AG09319 (cell line): ENCODE measurements around the gene HTR3A.

Experiments used
- DNase-seq: peaks from one replicate; pipeline ENCODE4 v3.0.0-alpha.2; 2010; ENCODE audit warnings: low read depth; ENCODE audit errors: extremely low read depth
- CTCF ChIP-seq: IDR thresholded peaks from 2 replicates; pipeline ENCODE4 v1.5.1; 2011; ENCODE audit warnings: low read depth, mild to moderate bottlenecking, inconsistent platforms, low read length, moderate library complexity

HTR3A gene

DNA sequence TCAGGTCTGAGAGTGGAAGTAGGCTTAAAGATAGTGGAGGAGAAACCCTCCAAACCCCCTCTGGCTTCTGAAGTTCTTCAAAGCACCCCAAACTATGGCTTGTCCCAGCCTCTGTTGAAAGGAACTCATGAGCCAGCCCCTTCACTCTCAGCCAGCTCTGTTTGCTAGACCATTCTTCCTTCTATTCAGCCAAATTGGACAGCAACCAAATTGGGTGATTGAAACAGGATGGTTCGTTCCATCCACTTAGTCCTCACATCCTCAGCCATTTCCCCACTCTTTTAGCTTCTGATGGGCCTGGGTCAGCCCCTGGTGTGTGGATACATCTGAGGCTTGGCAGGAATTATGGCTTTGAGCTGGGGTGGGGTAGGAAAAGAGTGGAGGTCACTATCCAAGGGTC is 4.5 kb downstream of the HTR3A start:
- TF ChIP-seq CTCF = no peak
- DNase-seq = no peak

DNA sequence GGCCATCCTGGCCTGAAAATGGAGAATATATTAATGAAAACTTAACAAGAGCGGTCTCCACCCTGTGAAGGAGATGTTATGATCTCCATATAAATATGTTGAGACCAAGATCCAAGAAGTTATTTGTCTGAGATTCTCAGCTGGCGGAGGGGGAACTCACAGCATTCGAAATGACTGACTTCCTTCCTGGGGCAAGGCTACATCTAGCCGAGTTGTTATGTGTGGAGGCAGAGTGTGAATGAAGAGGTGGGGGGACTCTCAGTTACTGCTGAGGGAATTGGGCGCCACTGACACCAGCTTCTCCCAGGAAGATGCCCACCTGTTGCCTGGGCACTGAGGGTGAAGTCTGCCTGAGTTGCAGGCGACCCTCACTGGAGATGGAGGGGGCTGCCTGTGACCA is 5.9 kb downstream of the HTR3A start:
- no peak for DNase-seq
- TF ChIP-seq CTCF = no peak

DNA sequence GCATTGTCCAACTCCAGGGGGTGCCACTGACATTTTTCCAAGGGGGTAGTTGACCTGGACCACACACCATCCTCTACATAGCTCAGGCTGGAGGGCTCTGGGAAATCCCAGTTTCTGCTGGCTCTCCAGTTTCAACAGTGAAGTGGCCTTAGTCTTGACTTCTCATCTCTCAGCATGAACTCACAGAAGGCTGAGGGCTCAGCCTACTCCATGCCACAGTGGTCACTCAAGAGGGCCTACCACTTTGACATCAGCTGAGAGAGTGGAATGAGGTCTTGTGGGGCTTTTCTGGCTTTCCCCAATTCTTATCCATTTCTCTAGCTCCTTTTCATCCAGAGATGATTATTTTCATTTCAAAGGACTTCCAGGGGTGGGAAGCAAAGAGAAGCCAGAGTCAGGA is 7.4 kb downstream of the HTR3A start:
- no peak for DNase-seq

GRCh38 chr11:113984781-113985180 is 9.9 kb downstream of the HTR3A start:
- TF ChIP-seq CTCF = no peak

More for the DNA sequence above, 7.4 kb downstream of the HTR3A start:
- no peak for TF ChIP-seq CTCF

GRCh38 chr11:113985906-113986305 is 11.0 kb downstream of the HTR3A start:
- no peak for DNase-seq
- TF ChIP-seq CTCF = no peak

More at GRCh38 chr11:113984781-113985180, 9.9 kb downstream of the HTR3A start:
- DNase-seq = no peak

DNA sequence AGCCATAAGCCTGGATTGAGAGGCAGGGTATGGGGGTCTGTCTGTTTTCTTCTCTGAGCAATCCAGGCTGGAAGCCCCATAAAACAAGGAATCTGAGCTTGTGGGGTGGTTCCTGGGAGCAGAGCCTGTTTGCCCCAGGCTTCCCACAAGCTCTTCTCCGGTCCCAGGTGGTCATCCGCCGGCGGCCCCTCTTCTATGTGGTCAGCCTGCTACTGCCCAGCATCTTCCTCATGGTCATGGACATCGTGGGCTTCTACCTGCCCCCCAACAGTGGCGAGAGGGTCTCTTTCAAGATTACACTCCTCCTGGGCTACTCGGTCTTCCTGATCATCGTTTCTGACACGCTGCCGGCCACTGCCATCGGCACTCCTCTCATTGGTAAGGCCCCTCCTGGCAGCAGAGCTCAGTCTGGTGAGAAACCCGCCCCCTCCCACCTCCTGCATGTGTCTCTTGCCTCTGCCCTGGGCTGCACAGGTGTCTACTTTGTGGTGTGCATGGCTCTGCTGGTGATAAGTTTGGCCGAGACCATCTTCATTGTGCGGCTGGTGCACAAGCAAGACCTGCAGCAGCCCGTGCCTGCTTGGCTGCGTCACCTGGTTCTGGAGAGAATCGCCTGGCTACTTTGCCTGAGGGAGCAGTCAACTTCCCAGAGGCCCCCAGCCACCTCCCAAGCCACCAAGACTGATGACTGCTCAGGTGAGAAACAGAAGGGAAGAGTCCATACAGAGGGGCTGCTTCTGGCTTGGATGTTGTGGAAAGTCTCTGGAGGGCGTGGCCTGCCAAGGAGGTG is 11.6 kb downstream of the HTR3A start:
- TF ChIP-seq CTCF = no peak

DNA sequence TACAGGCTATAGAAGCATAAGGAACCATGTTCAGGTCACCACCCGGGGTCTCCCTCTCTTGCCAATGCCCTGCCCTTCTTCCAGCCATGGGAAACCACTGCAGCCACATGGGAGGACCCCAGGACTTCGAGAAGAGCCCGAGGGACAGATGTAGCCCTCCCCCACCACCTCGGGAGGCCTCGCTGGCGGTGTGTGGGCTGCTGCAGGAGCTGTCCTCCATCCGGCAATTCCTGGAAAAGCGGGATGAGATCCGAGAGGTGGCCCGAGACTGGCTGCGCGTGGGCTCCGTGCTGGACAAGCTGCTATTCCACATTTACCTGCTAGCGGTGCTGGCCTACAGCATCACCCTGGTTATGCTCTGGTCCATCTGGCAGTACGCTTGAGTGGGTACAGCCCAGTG is 14.5 kb downstream of the HTR3A start:
- no peak for DNase-seq
- no peak for TF ChIP-seq CTCF

More for the DNA sequence above, 11.6 kb downstream of the HTR3A start:
- no peak for DNase-seq
